CD4-positive, alpha-beta T cell (primary cell): ENCODE data around the gene RTN4RL1. TPM values are rescaled to one million over a fixed set of nuclear protein-coding genes. Genes with fewer than 3 reads are reported as not detected.

Source experiments
- ATAC-seq: fragments of 200-7000 bp; cut with Tn5 transposase; one replicate; pipeline ENCODE4 v1.10.0; 2022; ENCODE audit warnings: mild to moderate bottlenecking; ENCODE audit not compliant: poor library complexity
- CTCF ChIA-PET: fragments of 350-600 bp; sonication (Branson Sonifier 250); formaldehyde crosslinking; loops from one replicate; lab custom pipeline; 2021; ENCODE audit warnings: antibody characterized with exemption, inconsistent platforms; lab: Charles Lee
- POLR2A ChIA-PET: fragments of 350-600 bp; sonication (Branson Sonifier 250); formaldehyde crosslinking; loops from one replicate; lab custom pipeline; 2021; ENCODE audit warnings: antibody characterized with exemption, inconsistent platforms; lab: Charles Lee
- DNase-seq, 14 experiments: peaks; one replicate each; pipeline ENCODE4 v3.0.0-alpha.2; 2013 to 2020; ENCODE audit warnings: mixed read lengths in 2 of 14
- H3K27ac ChIP-seq, 2 donors: one replicate each; pipeline versions ENCODE4 v1.5.1 to v1.7.0; 2013; ENCODE audit warnings: low read length in 2 of 2, low read depth in 1 of 2, mild to moderate bottlenecking in 1 of 2
- H3K27me3 ChIP-seq, 2 experiments: 1 replicate in 1 of 2; 2 replicates in 1 of 2; pipeline versions ENCODE4 v1.6.1 to v1.7.0; 2013; ENCODE audit warnings: low read length in 2 of 2, control low read depth in 1 of 2, mild to moderate bottlenecking in 1 of 2, moderate library complexity in 1 of 2; ENCODE audit not compliant: insufficient read depth in 2 of 2, control insufficient read depth in 1 of 2
- H3K36me3 ChIP-seq: one replicate; pipeline ENCODE4 v1.6.1; 2013; ENCODE audit warnings: low read length, control low read depth; ENCODE audit not compliant: insufficient read depth
- H3K4me1 ChIP-seq: one replicate; pipeline ENCODE4 v1.6.1; 2013; ENCODE audit warnings: low read length, control low read depth; ENCODE audit not compliant: insufficient read depth
- H3K4me3 ChIP-seq: one replicate; pipeline ENCODE4 v1.5.1; 2013; ENCODE audit warnings: mild to moderate bottlenecking, low read length, moderate library complexity
- H3K9me3 ChIP-seq, 2 experiments: 1 replicate in 1 of 2; 2 replicates in 1 of 2; pipeline versions ENCODE4 v1.6.1 to v1.7.0; 2013; ENCODE audit warnings: low read length in 2 of 2, mild to moderate bottlenecking in 2 of 2, control low read depth in 1 of 2, moderate library complexity in 1 of 2; ENCODE audit not compliant: control insufficient read depth in 1 of 2, insufficient read depth in 1 of 2
- H3K27ac Mint-ChIP-seq: one replicate; pipeline ENCODE4 v1.8.0; 2020; ENCODE audit warnings: mixed read lengths
- H3K27me3 Mint-ChIP-seq: one replicate; pipeline ENCODE4 v1.8.0; 2021; ENCODE audit warnings: mixed read lengths
- H3K36me3 Mint-ChIP-seq: one replicate; pipeline ENCODE4 v1.8.0; 2021; ENCODE audit warnings: low read depth, mixed read lengths
- H3K4me1 Mint-ChIP-seq: one replicate; pipeline ENCODE4 v1.8.0; 2021; ENCODE audit warnings: low read depth, mixed read lengths
- H3K4me3 Mint-ChIP-seq: one replicate; pipeline ENCODE4 v1.8.0; 2020; ENCODE audit warnings: mild to moderate bottlenecking, mixed read lengths
- H3K9me3 Mint-ChIP-seq: one replicate; pipeline ENCODE4 v1.8.0; 2020; ENCODE audit warnings: mixed read lengths
- intact Hi-C, 2 experiments: fragments of 100-400 bp; cut with DNase I in 1 of 2; cut with micrococcal nuclease in 1 of 2; formaldehyde crosslinking; loops; one replicate each; pipeline versions ENCODE4 v1.15.1 to v1.9.0; 2023 to 2025; cut with DNase I, micrococcal nuclease
- total RNA-seq, 174 experiments: library from RNA in 2 of 174; stranded (reverse) in 2 of 174; gene quantifications; one replicate each; pipeline ENCODE4 v1.2.3 and lab custom pipeline; 2021 to 2026
- TF ChIP-seq, protein P1 (sequence below): fragments of 200-600 bp; IDR thresholded peaks from one replicate; pipeline ENCODE4 v1.8.0; 2022; ENCODE audit warnings: antibody characterized with exemption, mild to moderate bottlenecking

The RTN4RL1 gene
- total RNA-seq, 2 experiments from 2014 or later, result 0.06 to 0.11 TPM

- H3K4me1 Mint-ChIP-seq, result peaks cover 8% of the 10 kb centered on the region
- peaks cover 14 to 19% of the 10 kb centered on the region in 2 experiments for H3K27me3 ChIP-seq
- no peak overlapping the region for H3K27ac Mint-ChIP-seq
- H3K4me3 ChIP-seq, result no peak overlapping the region
- CTCF ChIA-PET, result no interaction called here
- no peaks in the 10 kb centered on the region for H3K9me3 Mint-ChIP-seq
- ATAC-seq, result no peak
- H3K4me3 Mint-ChIP-seq, result no peak overlapping the region
- H3K36me3 ChIP-seq, result no peaks in the 10 kb centered on the region
- DNase-seq, result no peak
- peaks cover 8% of the 10 kb centered on the region for H3K4me1 ChIP-seq
- no peaks in the 10 kb centered on the region for H3K36me3 Mint-ChIP-seq
- peaks cover 14% of the 10 kb centered on the region for H3K27me3 Mint-ChIP-seq
- TF ChIP-seq, protein P1, sequence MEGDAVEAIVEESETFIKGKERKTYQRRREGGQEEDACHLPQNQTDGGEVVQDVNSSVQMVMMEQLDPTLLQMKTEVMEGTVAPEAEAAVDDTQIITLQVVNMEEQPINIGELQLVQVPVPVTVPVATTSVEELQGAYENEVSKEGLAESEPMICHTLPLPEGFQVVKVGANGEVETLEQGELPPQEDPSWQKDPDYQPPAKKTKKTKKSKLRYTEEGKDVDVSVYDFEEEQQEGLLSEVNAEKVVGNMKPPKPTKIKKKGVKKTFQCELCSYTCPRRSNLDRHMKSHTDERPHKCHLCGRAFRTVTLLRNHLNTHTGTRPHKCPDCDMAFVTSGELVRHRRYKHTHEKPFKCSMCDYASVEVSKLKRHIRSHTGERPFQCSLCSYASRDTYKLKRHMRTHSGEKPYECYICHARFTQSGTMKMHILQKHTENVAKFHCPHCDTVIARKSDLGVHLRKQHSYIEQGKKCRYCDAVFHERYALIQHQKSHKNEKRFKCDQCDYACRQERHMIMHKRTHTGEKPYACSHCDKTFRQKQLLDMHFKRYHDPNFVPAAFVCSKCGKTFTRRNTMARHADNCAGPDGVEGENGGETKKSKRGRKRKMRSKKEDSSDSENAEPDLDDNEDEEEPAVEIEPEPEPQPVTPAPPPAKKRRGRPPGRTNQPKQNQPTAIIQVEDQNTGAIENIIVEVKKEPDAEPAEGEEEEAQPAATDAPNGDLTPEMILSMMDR, result no peak
- intact Hi-C loops, result no loop called here
- POLR2A ChIA-PET, result no interaction called here
- H3K9me3 ChIP-seq, result no peaks in the 10 kb centered on the region
- no peak overlapping the region for H3K27ac ChIP-seq
These were observed 44.4 kb downstream of the RTN4RL1 start for GRCh38 chr17:1980665-1981250.

GRCh38 chr17:1979182-1979985 is 45.8 kb downstream of the RTN4RL1 start:
- ATAC-seq (no peak), DNase-seq (no peak)
- no peaks in the 10 kb centered on the region for H3K9me3 ChIP-seq
- H3K36me3 ChIP-seq, result no peaks in the 10 kb centered on the region
- H3K4me1 ChIP-seq, result peaks cover 8% of the 10 kb centered on the region
- peaks cover 23% of the 10 kb centered on the region for H3K27me3 Mint-ChIP-seq
- POLR2A ChIA-PET, result no interaction called here
- no peaks in the 10 kb centered on the region for H3K36me3 Mint-ChIP-seq
- peaks cover 17 to 19% of the 10 kb centered on the region in 2 experiments for H3K27me3 ChIP-seq
- no peak overlapping the region for H3K27ac ChIP-seq
- TF ChIP-seq, protein P1, result no peak
- intact Hi-C loops, result no loop called here
- no peak overlapping the region for H3K4me3 Mint-ChIP-seq
- H3K27ac Mint-ChIP-seq, result no peak overlapping the region
- H3K4me3 ChIP-seq, result no peak overlapping the region
- no peaks in the 10 kb centered on the region for H3K9me3 Mint-ChIP-seq
- CTCF ChIA-PET, result no interaction called here
- peaks cover 12% of the 10 kb centered on the region for H3K4me1 Mint-ChIP-seq

- intact Hi-C loops, result no loop called here
- Mint-ChIP-seq H3K36me3 (no peaks in the 10 kb centered on the region), H3K4me1 (peaks cover 12% of the 10 kb centered on the region), H3K27me3 (peaks cover 28% of the 10 kb centered on the region), H3K27ac (no peak overlapping the region), H3K4me3 (no peak overlapping the region), H3K9me3 (no peaks in the 10 kb centered on the region)
- Histone ChIP-seq H3K27me3 (peaks cover 17 to 19% of the 10 kb centered on the region in 2 experiments), H3K27ac (no peak overlapping the region), H3K9me3 (no peaks in the 10 kb centered on the region), H3K4me3 (no peak overlapping the region), H3K36me3 (no peaks in the 10 kb centered on the region), H3K4me1 (peaks cover 8% of the 10 kb centered on the region)
- ATAC-seq (no peak), DNase-seq (no peak)
- ChIA-PET CTCF (interaction anchor here (0.6 kb wide), 1 partner anchor 76 kb away, joined by 4 read pairs; no protein-coding TSS in a partner anchor), POLR2A (no interaction called here)
- TF ChIP-seq, protein P1, result no peak
These were observed 46.7 kb downstream of the RTN4RL1 start for GRCh38 chr17:1978396-1978949.
